OCI-LY7 (cell line): ENCODE data around the gene TMEM139. TPM values are rescaled to one million over a fixed set of nuclear protein-coding genes. Genes with fewer than 3 reads are reported as not detected.

Source experiments
- BruUV-seq: library from RNA; stranded (reverse); fragments of 400-500 nt; replicated peaks from 2 replicates; lab custom pipeline; 2021; lab: Mats Ljungman, UMichigan
- CTCF ChIA-PET: fragments of 300-600 bp; sonication (Branson Sonifier 250); formaldehyde crosslinking; loops from one replicate; lab custom pipeline; 2022; ENCODE audit warnings: antibody characterized with exemption; ENCODE audit not compliant: unreplicated experiment; lab: Charles Lee
- POLR2A ChIA-PET: fragments of 300-600 bp; sonication (Branson Sonifier 250); formaldehyde crosslinking; loops from one replicate; lab custom pipeline; 2022; ENCODE audit warnings: antibody characterized with exemption; lab: Charles Lee
- DNase-seq: peaks from one replicate; pipeline ENCODE4 v3.0.0-alpha.2; 2015; ENCODE audit warnings: low spot score
- H2AFZ ChIP-seq: fragments of 200-600 bp; sonication (generic), shearing (Covaris generic); 2 replicates; pipeline ENCODE4 v1.6.1; 2014; ENCODE audit warnings: mild to moderate bottlenecking, antibody characterized with exemption, low read length, moderate library complexity
- H3K27ac ChIP-seq: fragments of 200-600 bp; sonication (generic); 2 replicates; pipeline ENCODE4 v1.5.1; 2014; ENCODE audit warnings: mixed run types, low read depth, mild to moderate bottlenecking, moderate library complexity, low read length, inconsistent platforms; ENCODE audit not compliant: poor library complexity, severe bottlenecking
- H3K36me3 ChIP-seq: fragments of 200-600 bp; sonication (generic); 2 replicates; pipeline ENCODE4 v1.6.1; 2014; ENCODE audit warnings: mild to moderate bottlenecking, antibody characterized with exemption, low read length, moderate library complexity, mixed read lengths; ENCODE audit not compliant: insufficient read depth
- H3K4me1 ChIP-seq: fragments of 200-600 bp; sonication (generic); 2 replicates; pipeline ENCODE4 v1.5.1; 2014; ENCODE audit warnings: mild to moderate bottlenecking, low read length; ENCODE audit not compliant: insufficient read depth, poor library complexity, severe bottlenecking
- H3K4me2 ChIP-seq: fragments of 200-600 bp; sonication (generic); 2 replicates; pipeline ENCODE4 v1.6.1; 2014; ENCODE audit warnings: mild to moderate bottlenecking, low read length
- H3K4me3 ChIP-seq: fragments of 200-600 bp; sonication (generic); 2 replicates; pipeline ENCODE4 v1.5.1; 2014; ENCODE audit warnings: mild to moderate bottlenecking, low read depth, low read length; ENCODE audit not compliant: poor library complexity, severe bottlenecking
- H3K79me2 ChIP-seq: fragments of 200-600 bp; sonication (generic); 2 replicates; pipeline ENCODE4 v1.6.1; 2016; ENCODE audit warnings: low read depth, mild to moderate bottlenecking, low read length, moderate library complexity, mixed read lengths; ENCODE audit not compliant: insufficient read depth
- H3K9me2 ChIP-seq: fragments of 200-600 bp; sonication (generic); 2 replicates; pipeline ENCODE4 v1.6.1; 2016; ENCODE audit warnings: mild to moderate bottlenecking, low read length, mixed read lengths; ENCODE audit not compliant: insufficient read depth
- H3K9me3 ChIP-seq: fragments of 200-600 bp; sonication (generic); 2 replicates; pipeline ENCODE4 v1.6.1; 2014; ENCODE audit warnings: mild to moderate bottlenecking, mixed run types, low read length, mixed read lengths
- H4K20me1 ChIP-seq: fragments of 200-600 bp; sonication (generic); 2 replicates; pipeline ENCODE4 v1.6.1; 2014; ENCODE audit warnings: mild to moderate bottlenecking, antibody characterized with exemption, low read length, moderate library complexity, mixed read lengths; ENCODE audit not compliant: insufficient read depth
- CTCF ChIP-seq: fragments of 200-600 bp; sonication (generic); conservative IDR thresholded peaks from 2 replicates; pipeline ENCODE4 v1.5.1; 2014; ENCODE audit warnings: mild to moderate bottlenecking, antibody characterized with exemption, low read length, moderate library complexity, mixed read lengths
- EZH2phosphoT487 ChIP-seq: fragments of 200-600 bp; sonication (generic); IDR thresholded peaks from 2 replicates; pipeline ENCODE4 v1.6.1; 2018; ENCODE audit warnings: low read depth, borderline replicate concordance, mild to moderate bottlenecking, mixed run types, antibody characterized with exemption, low read length, moderate library complexity, mixed read lengths
- intact Hi-C: fragments of 100-400 bp; cut with micrococcal nuclease; formaldehyde crosslinking; loops from one replicate; pipeline ENCODE4 v1.10.0; 2022; ENCODE audit not compliant: unreplicated experiment
- total RNA-seq, 2 experiments: library from RNA; depleted of rRNA in 1 of 2; stranded (reverse); fragments of >200 nt in 1 of 2; shearing (Covaris generic) in 1 of 2; gene quantifications; 2 replicates each; pipeline ENCODE4 v1.2.3, GENCODE V29; 2014 to 2022

TMEM139 gene
- total RNA-seq, 2 experiments from 2014 or later, result 0.46 TPM; not detected in 1

- intact Hi-C loops, result no loop called here
- ChIA-PET CTCF (no interaction called here), POLR2A (interaction anchor here (0.5 to 1.7 kb wide), 6 partner anchors 9 to 79 kb away, joined by 3 to 12 read pairs (median 3); partner anchors contain the start of gene GSTK1)
- H3K36me3 ChIP-seq, result peaks cover under 1% of the 10 kb centered on the region; the same call in 1 of the 2 replicates
- H4K20me1 ChIP-seq, result no peaks in the 10 kb centered on the region
- peak; percentile 28 for DNase-seq
- TF ChIP-seq CTCF, result no peak
- no peaks in the 10 kb centered on the region for H3K9me2 ChIP-seq
- peak overlapping the region; percentile 42 for H3K4me3 ChIP-seq
- peaks cover under 1% of the 10 kb centered on the region; the same call in 1 of the 2 replicates for H3K79me2 ChIP-seq
- H3K27ac ChIP-seq, result no peak overlapping the region
- H3K4me2 ChIP-seq, result peak overlapping the region; percentile 75
- peaks cover 23% of the 10 kb centered on the region for H3K4me1 ChIP-seq
- H2AFZ ChIP-seq, result peak overlapping the region; percentile 94
- BruUV-seq, result no TSS peak
- H3K9me3 ChIP-seq, result 0 out of 2 replicates have a peak, but pooled peaks cover 5% of the 10 kb centered on the region
These were observed 1.4 kb upstream of the TMEM139 start for GRCh38 chr7:143283381-143283780.

- Histone ChIP-seq H4K20me1 (peaks cover 3% of the 10 kb centered on the region; the same call in 1 of the 2 replicates), H3K4me2 (no peak overlapping the region), H3K36me3 (peaks cover 19% of the 10 kb centered on the region), H3K4me3 (no peak overlapping the region), H3K4me1 (peaks cover 34% of the 10 kb centered on the region), H3K9me2 (no peaks in the 10 kb centered on the region), H3K27ac (no peak overlapping the region), H3K9me3 (0 out of 2 replicates have a peak, but pooled peaks cover 5% of the 10 kb centered on the region), H2AFZ (no peak overlapping the region), H3K79me2 (peaks cover 21% of the 10 kb centered on the region)
- TF ChIP-seq EZH2phosphoT487 (no peak), CTCF (no peak)
- ChIA-PET POLR2A (interaction anchor here (0.5 kb wide), 1 partner anchor 8 kb away, joined by 3 read pairs; no protein-coding TSS in a partner anchor), CTCF (no interaction called here)
- DNase-seq, result no peak
- intact Hi-C loops, result loop anchor here (5.0 kb wide), 2 partner anchors 478 to 1548 kb away; partner anchors contain the start of gene SSBP1
- BruUV-seq, result no TSS peak
These were observed 666 bp downstream of the TMEM139 start for GRCh38 chr7:143285470-143285778.

GRCh38 chr7:143285806-143286521 is 1.2 kb downstream of the TMEM139 start:
- Histone ChIP-seq H4K20me1 (peaks cover 6% of the 10 kb centered on the region; the same call in 1 of the 2 replicates), H3K9me2 (no peaks in the 10 kb centered on the region), H3K4me2 (no peak overlapping the region), H2AFZ (no peak overlapping the region), H3K27ac (no peak overlapping the region), H3K36me3 (peaks cover 25% of the 10 kb centered on the region), H3K4me3 (no peak overlapping the region), H3K9me3 (0 out of 2 replicates have a peak, but pooled peaks cover 5% of the 10 kb centered on the region), H3K79me2 (peaks cover 27% of the 10 kb centered on the region), H3K4me1 (peaks cover 39% of the 10 kb centered on the region)
- CTCF ChIA-PET, result no interaction called here
- TF ChIP-seq EZH2phosphoT487, result no peak
- TF ChIP-seq CTCF, result no peak
- DNase-seq, result no peak
- BruUV-seq, result no TSS peak
- intact Hi-C loops, result loop anchor here (5.0 kb wide), 2 partner anchors 479 to 1549 kb away; partner anchors contain the start of gene SSBP1
- POLR2A ChIA-PET, result no interaction called here
